HG02884 (cell line): ENCODE results near the gene PTN.

ENCODE experiments used
- ATAC-seq: cut with Tn5 transposase; IDR thresholded peaks from one replicate; pipeline ENCODE4 v1.9.1; 2021; ENCODE audit warnings: mild to moderate bottlenecking, moderate library complexity; ENCODE audit not compliant: unreplicated experiment

PTN gene

GRCh38 chr7:137324796-137325696 is 18.5 kb downstream of the PTN start:
- ATAC-seq = no peak

DNA sequence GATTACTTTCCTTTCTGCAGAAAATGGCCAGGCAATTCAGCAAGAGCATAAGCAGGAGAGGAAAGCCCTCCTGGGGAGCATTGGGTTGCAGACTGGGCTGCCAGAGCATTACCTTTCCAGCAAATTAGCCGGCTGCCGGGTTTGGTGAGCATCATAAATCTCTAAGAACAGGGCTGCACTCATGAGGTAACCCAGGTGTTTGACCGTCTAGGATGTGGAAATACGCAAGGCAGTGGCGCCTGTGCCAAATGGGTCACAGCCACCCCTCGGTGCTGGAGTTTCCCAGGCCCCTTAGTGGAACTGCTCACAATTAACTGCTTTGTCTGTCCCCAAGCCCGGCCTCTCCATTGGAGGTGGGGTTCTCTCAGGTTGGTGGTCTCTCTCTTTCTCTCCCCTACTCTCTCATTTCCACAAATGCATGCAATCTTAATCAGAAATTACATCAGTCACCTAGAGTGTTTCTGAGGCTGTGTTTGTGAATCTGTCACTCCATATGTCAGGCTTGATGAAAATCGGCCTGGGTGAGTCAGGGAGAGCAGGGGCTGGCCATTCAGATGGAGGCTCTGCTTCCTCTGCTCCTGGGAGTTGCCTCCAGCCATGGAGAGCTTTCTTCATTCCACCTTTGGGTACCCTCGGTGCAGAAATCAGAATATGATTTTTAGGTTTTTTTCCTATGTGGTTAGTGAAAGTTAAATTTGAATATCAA is 26.7 kb downstream of the PTN start:
- ATAC-seq = no peak

GRCh38 chr7:137313201-137313600 is 30.3 kb downstream of the PTN start:
- no peak for ATAC-seq

DNA sequence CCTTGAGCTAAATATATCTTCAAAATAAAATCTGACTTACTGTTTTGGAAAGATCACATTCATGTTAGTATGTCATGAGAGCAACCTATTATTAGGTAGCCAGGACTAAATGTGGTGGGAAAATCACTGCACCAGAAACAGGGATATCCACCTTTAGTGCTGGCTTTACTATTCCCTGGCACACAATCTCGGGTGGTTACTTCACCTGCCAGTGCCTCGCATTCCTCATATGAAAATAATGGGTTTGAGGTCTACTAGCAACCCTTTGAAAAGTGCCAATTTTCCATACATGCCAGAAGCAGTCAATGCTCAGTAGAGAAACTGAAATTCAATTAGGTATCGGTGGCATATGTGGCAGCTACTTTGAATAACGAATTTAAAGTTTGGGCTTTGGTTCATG is 36.8 kb downstream of the PTN start:
- ATAC-seq = no peak

DNA sequence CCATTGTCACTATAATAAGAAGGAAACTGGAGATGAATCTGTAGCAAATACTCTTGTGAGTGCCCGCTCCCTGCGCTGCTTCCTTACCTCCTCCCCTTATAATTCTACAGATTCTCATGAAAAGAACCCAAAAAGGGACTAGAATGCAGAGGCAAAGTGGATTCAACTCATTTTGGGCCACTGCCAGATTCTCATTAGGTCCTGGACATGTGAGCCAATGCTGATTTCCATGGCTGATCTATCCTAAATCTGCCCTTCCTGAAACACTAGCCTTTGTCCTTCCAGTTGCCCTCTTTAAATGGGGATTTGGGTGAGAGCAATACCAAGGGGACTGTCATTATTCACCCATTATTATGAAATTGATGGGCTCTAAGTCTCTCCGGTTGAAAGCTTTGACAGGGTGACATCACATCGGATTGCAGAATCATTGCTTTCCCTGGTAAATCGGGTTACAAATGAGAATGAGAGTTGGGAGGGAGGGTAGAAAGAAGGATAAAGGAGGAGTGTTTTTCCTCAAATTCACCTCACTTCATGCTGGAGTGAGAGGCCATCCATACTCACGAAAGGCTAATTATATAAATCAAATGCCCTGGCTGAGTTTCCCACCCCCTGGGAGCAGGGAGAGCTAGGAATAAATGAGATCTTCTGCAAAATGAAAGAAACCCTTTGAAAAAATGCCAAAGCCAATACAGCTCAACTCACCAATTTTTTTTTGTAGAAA is 37.5 kb downstream of the PTN start:
- no peak for ATAC-seq

GRCh38 chr7:137304624-137305235 is 38.8 kb downstream of the PTN start:
- no peak for ATAC-seq

DNA sequence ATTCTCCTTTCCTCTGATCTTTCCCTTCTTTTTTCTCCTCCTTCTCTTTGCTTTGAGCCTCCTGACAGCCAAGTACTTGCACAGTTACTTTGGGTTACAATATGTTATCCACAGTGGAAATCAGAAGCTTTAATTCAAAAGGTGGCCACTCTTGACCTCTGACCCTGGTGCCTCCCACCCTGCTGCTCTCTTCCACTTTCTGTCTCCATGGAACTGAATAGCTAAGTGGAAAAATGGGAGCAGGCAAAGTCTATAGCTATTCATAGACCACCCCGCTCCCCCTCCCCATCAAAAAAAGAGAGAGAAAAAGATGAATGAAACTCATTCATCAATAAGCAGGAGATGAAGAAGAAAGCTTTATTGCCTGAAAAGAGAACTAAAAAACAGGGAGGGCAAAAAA is 39.4 kb downstream of the PTN start:
- ATAC-seq = no peak

DNA sequence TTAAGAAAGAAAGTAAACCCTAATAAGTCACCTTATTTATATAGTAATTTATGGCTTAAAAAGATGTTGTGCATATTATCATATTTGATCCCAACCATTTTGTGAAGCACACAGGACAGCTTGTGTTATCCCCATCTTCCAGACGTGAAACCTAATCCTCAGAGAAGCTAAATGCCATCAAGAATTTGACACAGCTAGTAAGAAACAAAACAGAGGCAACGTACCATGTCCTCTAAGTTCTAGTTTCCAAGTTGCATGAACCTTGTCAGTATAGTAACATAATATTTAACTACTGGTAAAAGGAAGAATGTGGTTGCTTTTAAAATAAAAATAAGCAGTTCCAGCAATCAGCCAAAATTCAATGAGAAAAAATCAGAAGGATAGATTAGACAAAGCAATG is 41.5 kb downstream of the PTN start:
- no peak for ATAC-seq

DNA sequence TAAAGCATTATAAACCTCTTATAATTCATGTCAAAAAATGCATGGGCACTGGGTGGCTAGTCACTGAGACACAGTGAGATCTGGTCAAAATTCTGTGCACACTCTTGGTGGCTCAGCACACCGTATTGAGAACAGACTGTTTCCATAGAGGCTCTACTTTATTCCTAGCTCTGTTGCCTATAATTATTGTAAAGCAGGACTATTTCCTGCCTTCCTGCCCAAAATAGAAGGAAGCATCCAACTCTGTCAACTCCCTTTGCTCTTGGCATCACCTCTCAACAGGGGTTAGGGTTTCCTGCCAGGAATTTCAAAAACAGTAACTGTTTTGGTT is 45.1 kb downstream of the PTN start:
- no peak for ATAC-seq

DNA sequence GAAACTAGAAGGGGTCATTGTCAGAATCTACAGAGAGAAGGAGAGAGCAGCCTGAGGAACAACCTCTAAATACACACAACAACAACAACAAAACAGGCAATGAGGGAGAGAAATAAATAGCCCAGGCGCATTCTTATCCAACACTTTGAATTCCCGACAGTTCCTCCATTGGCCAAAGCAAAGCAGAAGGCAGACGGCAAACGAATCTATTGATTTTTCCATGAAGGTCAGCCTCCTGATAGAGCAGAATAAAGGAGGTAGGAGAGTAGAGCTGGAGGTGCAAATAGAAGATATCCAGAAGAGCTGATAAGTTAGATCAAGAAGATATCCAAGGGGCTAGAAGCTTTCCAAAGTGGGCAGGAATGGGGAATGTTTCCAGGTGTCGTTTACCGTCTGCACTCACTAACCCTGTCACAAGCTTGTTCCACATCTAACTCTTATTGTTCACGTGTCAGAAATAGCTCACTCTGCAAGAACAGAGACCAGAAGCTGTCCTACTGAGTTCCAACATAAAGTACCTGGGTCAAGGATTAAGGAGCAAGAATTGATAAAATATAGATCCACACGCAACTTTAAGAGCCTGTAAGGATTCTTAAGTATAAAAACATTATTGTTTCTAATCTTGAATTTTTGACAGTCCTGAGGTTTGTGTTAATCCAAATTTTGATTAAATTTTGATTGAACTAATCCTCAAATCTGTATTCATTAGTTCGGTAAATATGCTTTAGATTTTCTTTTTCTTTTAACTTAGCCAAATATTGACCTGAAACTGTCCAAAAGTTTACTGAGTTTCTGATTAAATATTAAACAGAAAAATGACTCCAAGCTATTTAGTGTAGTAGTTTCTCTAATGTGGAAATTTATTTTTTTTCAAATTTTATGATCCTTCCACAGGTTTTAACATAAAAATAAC is 45.7 kb downstream of the PTN start:
- ATAC-seq = no peak

GRCh38 chr7:137296576-137296975 is 47.0 kb downstream of the PTN start:
- no peak for ATAC-seq

DNA sequence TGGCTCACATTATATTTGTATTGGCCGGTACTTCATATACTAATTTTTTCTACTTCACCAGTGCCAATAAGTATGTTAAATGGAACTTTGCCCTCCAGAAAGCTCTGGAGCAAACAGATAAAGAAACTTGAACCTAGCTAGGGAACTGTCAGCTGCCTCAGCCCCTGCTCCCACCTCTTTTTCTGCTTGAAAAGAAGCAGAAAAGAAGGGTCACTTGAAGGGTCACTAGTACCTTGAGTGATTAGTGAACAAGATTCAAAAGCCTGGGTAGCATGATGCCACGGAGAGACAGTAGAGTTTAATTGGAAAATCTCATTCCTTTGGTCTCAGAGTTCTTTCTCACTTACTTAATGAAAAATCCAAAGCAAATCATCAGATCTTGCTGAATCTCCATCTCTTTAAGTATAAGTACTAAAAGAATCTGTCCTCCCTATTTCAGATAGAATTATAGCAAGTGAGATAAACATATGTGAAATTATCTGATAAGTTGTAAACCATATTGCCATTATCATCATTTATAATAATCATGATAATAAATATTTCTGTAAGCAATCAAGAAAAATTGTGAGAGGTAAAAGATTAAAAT is 47.7 kb downstream of the PTN start:
- ATAC-seq = no peak

GRCh38 chr7:137289101-137289500 is 54.4 kb downstream of the PTN start:
- no peak for ATAC-seq

DNA sequence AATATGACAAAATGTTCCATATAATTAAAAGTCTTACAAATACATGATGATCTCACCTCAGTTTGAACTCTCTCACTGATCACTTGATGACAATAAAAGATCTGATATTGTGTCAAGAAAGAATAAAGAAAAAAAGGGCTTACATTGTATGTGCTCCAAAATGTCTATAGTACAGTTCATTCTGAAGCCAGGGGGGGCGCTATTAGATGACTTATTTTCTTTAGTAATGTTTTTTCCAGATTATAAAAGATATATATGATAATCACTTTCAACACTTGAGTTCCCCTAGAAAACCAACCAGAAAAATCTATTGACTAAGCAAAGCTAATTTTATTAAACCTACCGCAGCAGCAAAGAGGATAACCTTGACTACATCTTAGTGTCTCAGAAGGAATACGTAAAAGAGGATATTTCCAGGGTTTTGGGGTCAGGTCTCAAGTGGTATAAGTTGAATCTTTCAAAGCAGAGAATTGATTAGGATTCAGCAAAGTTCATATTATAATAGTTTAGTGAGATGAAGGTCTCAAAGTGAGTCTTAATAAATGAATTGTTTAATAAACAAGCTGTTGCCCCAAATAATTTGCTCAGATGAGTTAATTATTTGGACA is 55.8 kb downstream of the PTN start:
- no peak for ATAC-seq

- ATAC-seq = no peak
These were observed 60.4 kb downstream of the PTN start for GRCh38 chr7:137283153-137283552.

DNA sequence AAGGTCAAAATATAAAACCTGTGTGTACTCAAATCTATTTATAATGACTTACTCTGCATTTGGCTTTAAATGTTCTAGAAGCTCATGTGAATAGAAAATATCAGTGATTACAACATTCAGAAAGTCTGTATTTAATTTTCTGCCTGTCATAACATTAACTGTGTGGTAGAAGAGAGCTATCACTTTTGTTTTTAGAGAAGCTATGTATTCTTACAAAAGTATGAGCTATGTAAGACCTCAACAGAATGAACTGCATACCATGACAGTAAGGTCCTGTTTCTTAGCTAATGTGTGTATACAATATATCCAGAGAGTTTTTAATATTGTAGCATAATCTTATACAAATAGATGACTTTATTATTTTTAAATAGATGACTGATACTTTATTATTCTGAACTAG is 61.5 kb downstream of the PTN start:
- no peak for ATAC-seq

- no peak for ATAC-seq
These were observed 67.3 kb downstream of the PTN start for GRCh38 chr7:137276189-137276588.

- no peak for ATAC-seq
These were observed 71.3 kb downstream of the PTN start for GRCh38 chr7:137272249-137272648.

- ATAC-seq = no peak
These were observed 74.3 kb downstream of the PTN start for GRCh38 chr7:137269240-137269639.
